GM21526 (cell line): Measurements from ENCODE around the gene HIVEP3.

ENCODE experiments used
- ATAC-seq: cut with Tn5 transposase; IDR thresholded peaks from one replicate; pipeline ENCODE4 v1.9.1; 2021; ENCODE audit warnings: moderate library complexity; ENCODE audit not compliant: unreplicated experiment, low FRiP score

The HIVEP3 gene

DNA sequence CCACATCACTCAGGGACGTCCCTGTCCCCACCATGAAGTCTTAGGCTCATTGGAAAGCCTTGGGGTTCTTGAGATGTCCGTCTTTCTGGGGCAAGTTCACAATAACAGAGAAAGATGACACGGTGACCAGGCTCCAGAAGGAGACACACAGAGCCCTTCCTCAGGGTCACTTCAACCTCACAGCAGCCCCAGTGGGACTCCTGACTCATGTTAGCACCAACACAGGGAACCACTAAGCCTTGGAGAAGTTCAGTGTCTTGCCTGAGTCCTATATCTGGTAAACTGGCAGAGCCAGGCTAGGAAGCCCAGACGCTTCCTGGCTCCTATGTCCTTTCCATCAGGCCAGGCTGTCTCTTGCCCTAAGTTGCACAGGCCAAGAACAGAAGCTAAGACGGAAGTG lies 199.1 kb downstream of the HIVEP3 start:
- no peak for ATAC-seq

DNA sequence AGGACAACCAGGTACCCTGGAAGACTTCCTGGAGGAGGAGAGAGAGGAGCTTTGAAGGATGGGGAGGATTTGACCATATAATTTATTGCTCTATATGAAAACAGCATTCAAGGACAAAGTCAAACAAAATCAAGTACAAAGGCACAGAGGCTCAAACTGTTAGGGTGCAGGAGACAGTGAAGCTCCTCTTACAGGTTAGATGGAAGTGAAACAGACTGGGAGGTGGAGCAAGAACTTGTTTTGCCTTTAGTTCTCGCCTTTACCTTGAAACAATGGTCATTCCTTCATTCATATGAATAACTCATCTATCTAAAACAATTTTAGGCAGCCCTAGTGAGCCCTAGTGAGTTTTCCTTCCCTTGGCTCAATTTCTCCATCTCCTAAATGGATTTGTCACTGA lies 199.6 kb downstream of the HIVEP3 start:
- no peak for ATAC-seq

DNA sequence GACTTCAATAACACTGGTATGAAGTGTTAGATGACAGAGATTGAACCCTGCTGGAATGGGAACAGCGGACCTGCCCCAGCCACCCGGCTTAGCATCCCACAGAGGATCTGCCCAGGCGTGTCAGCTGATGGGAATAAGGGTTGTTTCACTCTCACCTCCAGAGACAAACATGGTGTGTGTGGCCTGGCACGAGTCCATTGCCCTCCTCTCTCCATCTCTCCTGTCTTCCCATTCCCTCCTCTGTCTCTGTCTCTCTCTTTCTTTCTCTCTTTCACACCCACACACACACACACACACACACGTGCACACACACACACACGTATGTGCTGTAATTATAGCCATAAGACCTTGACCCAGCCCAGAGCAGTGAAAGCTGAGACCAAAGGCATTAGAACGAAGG lies 200.2 kb downstream of the HIVEP3 start:
- ATAC-seq: no peak

DNA sequence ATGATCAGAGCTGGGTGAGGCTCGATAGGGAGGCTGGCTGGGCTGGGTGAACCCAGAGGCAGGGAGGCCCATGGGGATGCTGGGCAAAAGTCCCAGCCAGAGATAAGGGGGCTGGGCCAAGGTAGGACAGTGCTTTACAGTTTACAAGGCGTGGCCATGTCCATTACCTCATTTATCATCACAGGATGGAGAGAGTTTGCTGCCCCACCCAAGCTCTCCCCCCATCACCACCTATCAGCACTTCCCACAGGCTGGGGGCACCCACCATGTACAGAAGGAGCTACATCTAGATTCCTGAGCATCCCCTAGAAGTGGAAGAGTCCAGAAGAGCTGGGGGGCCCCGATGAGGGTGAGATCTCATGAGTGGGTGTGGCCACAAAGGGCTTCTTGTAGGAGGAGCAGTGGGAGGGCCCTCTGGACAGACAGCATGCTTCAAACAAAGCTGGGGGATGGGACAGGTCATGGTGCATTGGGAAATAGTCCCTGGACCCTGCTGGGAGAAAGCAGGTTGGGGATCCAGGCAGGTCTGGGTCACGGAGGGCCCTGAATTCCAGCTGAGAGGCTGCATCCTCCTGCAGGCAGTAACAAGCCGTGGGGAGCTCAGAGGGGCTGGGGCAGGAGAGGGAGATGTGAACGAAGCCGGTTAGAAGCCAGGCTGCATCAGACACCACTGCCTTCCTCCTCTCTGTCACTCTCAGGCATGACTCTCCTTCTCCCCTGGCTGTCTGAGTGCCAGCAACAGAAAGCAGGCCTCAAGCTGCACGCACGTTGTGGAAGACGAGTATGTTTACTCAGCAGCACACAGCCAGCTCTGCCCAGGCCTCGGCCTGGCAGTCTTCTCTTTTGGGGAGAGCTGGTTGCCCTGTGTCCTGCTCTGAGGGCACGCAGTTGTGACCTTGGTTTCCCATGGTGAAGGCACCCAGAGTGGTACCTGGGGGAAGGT lies 202.3 kb downstream of the HIVEP3 start:
- ATAC-seq: no peak

DNA sequence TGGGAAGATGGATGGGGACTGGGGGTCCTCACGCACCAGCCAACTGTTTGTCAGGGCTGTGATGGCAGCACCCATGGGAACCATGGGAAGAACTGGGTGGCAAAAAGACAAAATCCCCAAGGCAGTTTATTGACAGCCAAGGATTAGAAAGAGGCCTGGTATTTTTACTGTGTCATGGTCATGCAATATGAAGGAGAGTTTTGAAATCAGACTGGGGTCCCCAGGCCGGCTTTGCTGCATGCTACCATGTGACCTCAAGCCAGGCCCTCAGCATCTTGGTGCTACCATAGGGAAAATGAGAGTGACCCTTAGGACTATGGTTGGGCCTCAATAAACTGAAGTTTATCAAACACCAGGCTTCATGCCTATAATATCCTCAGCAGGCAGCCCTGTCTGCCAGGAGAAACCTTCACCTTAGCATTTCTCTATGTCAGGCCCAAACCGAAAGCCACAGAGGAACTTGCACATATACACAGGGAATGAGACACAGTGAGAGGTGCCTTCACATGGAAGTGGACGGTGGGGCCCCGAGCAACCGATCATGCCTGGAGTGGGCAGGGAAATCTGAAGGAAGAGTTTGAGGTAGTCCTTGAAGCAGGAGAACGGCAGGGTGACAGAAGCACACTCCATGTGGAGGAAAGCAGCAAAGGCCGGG lies 203.2 kb downstream of the HIVEP3 start:
- no peak for ATAC-seq

DNA sequence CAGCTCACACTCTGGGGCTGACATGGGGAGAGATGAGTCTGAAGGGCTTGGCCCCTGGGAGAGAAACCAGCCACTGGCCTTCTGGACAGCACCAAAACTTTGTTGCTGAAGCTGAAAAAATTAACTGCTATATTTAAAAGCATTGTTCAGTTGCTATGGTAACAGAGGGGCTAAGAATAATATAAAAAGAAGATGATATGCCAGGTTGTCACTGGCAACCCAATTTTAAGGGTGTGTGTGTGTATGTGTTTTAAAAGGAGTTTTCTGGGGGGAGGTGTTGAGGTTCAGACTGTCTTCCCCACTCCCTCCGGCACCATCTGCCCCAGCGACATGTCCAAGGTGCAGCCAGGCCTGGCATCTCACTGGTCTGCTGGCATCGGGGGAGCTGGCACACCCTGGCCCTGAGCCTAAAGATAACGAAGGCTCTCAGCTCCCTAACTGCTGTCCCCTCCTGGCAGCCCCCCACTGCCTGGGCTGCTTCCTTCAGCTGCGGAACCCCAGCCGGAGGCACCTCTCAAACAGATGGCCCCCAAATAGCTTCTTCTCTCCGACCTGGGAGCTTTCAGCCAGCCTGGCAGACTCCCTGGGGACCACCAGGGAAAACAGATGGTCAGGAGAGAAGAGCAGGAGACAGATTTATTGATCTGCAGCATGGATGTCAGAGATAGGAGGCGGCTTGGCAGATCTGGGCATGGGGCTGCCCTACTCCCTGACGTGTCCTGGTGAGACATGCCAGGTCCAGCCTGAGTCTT lies 203.9 kb downstream of the HIVEP3 start:
- ATAC-seq: no peak

DNA sequence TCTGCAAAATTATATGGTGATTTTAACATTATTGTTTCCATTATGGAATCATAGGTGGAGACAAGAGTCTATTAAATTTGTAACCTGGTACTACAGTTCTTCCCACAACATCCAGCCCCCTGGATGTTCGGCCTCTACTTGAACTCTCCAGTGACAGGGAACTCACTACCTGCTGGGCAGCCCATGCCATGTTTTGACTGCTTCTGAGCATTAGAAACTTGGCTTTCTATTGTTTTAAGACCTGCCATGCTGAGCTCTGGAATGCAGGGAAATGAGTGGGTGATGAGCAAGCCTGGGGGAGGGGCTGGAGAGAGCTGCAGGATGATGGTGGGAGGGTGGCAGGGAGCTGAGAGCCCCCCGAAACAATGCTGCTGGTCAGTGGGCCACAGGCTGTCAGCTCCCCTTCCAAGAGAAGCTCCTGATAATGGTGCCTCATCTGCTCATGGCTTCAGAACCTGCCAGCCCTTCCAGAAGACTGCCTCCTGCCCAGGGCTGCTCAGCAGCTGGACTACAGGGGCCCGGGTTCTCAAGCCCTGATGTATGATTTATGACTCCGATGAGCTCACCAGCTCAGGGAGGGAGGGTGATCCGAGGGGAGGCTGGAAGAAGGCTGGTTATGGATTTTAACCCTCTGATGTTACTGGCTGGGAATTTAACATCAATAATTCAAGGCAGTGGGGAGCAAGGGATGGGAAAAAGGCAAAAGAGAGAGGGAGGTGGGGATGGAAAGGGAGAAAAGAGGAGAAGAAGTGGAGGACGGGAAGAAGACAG lies 205.0 kb downstream of the HIVEP3 start:
- ATAC-seq: no peak

DNA sequence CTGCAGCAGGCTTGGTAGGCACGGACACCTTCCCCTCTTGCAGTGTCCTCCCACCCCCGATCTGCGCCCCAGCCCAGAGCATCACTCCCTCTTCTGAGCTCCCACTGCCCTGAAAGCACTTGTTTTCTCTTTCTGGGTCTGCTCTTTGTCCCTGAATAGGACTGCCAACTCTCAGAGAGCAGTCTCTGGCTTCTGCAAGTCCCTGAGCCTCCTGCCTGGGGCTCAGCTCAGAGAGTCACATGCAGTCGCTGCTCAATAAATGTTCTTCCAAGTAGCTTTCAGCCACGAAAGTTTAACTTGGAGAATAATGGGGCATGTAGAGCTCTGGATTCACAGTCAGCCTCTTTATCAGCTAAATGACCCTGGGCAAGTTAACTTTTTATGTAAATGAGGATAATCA lies 205.6 kb downstream of the HIVEP3 start:
- ATAC-seq: no peak

DNA sequence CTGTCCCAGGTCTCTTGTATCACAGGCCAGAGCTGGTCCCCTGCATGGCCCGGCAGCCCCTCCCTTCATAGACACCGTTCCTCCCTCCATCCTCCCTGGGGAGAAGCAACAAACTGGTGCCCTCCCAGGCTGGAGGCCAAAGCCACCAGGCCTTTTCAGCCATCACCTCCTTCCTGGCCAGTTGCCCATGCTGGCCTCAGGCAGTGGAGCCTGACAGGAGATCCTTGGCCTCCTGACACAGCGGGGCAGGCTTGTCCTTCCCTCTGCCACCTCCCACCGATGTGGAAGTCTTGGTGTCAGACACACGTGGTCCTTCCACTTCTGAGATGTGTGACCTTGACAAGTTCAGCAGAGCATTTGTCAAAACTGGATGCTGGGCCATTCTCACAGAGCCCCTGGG lies 206.0 kb downstream of the HIVEP3 start:
- no peak for ATAC-seq

DNA sequence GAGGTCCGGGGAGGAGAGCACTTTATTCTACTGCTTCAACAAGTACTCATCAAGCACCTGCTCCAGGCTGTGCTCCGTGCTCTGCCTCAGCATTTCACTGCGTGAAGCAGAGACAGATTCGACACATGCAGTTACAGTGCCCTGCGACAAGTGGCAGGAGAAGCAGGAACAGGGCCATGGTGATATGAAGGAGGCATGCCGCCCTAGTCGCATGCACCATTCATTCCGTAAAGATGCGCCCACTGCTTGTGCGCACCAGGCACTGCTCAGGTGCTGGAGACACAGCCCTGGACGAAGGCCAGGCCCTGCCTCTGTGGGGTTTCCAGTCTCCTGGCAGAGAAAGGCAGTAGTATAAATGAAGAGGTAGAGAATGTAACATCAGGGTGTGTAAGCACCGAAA lies 206.6 kb downstream of the HIVEP3 start:
- no peak for ATAC-seq

DNA sequence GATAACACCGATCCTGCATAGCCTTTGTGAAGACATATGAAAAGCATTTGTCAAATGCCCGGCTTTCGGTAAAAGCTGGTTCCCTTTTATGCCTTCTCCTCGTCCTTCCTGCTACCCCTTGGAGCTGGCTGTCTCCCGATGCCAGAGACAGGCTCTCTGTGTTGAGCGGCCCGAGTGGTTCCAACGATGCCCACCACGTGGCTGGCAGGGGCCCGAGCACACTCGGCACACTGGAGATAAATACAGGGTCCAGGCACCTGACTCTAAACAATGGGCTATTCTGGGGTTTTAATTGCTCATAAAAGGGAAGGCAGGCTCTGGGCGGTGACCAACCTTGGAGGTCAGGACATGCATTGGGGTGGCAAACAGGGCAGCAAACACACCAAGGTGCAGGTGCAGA lies 207.1 kb downstream of the HIVEP3 start:
- ATAC-seq: no peak

DNA sequence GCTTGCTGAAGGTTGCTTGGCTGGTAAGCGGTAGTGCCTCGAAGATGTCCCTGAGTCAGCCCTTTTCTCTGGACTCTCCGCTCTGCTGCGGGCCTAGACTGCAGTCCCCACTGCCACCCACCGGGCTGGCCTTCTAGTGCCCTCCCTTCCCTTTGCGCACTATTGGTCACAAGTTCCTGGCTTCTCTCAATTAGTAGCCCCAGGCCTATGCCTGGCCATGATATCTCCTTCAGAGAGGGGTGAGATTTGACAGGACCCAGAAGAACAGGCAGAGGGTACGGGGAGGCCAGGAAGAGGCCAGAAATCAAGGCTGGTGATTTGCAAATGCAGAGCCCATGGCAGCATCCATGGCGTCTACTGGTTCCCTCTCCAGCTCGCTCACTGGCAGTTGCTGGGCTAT lies 207.7 kb downstream of the HIVEP3 start:
- no peak for ATAC-seq

DNA sequence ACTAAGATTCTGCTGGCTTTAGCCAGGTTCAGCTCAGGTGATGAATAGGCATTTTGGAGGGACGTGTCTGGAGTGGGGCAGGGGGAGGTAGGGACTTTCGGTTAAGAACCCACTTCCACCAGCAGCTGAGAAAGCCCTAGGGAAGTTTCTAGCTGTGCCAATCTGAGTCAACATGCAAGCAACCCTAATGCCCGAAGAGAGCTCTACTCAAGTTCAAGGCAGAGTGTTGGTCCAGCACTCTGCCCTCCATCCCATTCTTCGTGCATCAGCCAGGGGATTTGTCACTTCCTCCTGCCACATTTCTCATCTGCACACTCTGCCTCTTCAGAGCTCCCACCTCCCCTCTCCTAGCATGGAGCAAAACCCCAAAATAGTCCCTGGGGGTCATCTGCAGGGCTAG lies 208.8 kb downstream of the HIVEP3 start:
- ATAC-seq: no peak

DNA sequence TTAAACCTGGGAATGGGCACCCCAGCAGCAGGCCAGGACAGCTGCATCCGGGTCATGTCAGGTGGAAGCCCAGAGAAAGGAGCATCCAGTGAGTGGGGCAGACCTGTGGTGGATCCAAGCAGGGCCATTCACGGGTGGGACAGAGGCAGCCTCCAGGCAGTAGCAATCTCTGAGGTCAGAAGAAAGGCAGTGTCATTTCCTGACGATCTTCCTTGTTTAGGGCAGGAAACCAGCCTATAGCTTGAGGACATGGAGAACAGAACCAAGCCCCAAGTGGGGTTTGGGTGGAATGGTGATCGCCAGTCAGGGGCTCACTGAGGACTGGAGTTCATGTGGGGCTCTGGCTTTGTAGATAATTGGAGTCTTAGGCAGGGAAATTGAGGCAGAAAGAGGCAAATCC lies 209.4 kb downstream of the HIVEP3 start:
- ATAC-seq: no peak

DNA sequence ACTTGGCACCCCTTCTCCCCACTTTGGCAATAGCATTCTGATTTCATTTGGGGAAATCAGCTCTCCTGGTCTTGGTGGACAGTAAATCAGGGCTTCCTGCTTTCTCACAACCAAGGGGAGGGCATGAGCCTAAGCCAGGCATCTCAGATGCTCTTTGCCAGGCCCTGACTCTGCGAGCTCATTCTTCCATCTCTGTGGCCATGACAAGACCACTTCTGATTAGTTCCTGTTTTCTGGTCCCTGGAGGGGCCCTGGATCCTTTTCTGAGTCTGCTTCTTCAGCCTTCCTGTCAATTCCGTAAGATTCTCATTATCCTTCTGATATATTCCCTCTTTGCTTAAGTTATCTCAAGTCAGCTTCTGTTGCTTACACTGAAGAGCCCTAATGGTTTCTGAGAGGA lies 210.4 kb downstream of the HIVEP3 start:
- no peak for ATAC-seq

DNA sequence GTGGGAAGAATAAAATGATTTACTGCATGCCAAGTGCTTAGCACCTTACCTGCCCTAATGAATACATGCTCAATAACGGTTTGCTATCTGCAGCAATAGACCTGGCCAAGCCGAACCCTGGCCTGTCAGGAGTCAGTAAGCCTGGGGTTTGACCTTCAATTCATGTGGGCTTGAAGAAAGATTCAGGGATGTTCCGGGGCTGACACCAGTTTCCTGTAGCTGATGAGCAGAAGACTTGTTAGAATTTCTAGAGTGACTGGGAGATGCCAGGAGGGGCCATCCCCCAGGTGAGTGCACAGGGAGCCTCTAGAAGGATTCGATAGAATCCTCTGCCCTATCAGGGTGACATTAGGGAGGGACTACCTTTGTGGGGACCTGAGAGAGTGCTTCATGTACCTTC lies 210.9 kb downstream of the HIVEP3 start:
- no peak for ATAC-seq

DNA sequence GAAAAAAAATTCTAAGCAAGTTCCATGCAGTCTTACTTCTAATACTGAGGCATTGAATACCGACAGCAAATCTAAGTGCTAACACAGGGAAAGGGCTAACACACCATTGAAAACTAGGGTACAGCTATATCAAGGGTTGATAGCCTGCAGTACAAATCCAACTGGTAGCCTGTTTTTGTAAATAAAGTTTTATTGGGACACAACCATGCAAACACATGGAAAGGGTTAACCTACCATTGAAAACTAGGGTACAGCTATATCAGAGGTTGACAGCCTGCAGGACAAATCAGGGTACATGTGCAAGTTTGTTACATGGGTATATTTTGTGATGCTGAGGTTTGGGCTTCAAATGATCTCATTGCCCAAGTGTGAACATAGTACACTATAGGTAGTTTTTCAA lies 212.9 kb downstream of the HIVEP3 start:
- no peak for ATAC-seq

DNA sequence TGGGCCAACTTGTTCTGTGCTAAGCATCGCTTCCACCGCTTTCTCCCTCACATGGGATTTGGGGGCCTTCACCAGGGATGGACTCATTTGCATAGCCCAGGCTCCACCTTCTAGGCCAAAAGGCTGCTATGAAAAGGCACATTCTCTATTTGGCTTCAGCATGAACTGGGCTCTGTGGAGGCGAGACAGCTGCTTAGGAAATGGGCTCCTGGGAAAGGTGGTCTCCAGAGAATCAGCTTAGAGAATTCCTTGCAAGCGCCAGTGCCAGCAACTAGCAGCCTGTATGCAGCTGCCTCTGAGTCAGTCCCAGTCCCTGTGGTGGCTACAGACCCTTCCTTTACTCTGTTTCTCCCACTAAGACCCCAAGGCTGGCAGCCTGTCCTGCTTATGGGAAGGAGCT lies 214.5 kb downstream of the HIVEP3 start:
- no peak for ATAC-seq

DNA sequence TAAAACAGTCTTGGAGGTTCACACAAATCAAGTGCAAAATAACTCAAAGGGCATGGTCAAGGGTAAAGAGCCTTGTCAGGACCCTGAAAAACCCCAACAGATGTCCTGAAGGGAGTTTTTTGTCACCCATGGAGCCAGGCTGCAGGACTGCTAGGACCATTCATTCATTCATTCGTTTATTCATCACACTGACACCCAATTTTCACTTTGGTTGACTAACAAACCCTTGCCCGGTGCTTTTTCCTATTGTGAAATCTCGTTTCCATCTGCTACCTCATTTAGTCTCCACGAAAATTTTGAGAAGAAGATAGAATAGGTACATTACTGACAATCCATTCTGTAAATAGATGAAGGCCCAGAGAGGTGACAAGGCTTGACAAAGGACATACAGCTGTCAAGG lies 216.0 kb downstream of the HIVEP3 start:
- no peak for ATAC-seq

DNA sequence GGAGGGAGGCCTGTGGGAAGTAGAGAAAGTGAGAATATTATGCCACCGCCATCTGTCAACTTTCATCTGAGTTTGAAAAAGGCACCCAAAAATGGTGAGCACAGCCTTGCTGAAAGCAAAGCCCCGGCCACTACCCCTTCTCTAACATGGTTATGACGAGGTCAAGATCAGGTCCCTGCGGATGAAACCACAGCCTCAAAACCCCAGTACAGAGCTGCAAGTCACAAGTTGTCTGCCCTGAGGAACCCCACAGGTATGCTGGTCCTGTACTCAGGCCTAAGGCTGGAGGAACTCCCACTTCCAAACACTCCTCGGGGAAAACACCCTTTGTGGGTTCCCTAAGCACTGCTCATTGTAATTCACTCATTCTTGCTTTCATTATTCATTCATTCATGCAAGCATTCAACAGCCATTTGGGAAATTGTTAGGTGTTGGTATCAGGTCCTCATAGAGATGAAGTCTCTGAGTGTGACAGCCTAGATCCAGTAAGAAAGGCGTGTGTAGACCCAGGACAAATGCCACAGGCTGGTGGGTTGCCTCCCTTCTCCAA lies 217.7 kb downstream of the HIVEP3 start:
- ATAC-seq: no peak
